ENCODE measurements around the gene TXNRD2. TPM values are rescaled to one million over a fixed set of nuclear protein-coding genes. Genes with fewer than 3 reads are reported as not detected.
"Not testable (repeated sequence)": the region's sequence is repeated elsewhere in the genome, so short reads cannot be mapped to it uniquely, and the experiment has no call there.

TXNRD2 gene
- total RNA-seq, 4 donors from 2014 or later = 16.7 to 33.1 (median 20.3) TPM

DNA sequence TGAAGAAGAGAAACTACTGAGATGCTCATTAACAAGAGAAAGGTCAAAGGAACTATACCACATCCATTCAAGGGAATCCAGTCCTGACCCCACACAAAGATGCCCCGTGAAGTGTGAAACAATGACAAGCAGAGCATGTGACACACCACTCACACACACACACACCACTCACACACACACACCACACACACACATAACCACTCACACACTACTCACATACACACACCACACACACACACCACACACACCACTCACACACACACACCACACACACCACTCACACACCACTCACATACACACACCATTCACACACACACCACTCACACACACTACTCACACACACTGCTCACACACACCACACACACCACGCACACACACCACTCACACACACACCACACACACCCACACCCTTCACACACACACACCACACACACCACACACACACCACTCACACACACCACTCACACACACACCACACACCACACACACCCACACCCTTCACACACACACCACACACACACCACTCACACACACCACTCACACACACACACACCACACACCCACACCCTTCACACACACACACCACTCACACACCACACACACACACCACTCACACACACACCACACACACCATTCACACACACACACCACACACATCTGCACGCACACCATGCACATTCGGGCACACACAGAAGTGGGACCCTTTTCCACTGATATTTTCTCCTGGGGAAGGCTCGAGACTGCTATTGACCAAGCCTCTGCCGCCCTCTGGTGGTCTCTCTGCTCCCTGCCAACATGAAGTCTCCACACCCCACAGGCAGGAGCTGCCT lies 32.1 kb downstream of the TXNRD2 start:
- Histone ChIP-seq H3K27me3 (no peaks in the 10 kb centered on the region), H3K36me3 (peaks cover 0 to 87% of the 10 kb centered on the region in 2 donors), H3K9me3 (no peaks in the 10 kb centered on the region), H3K27ac (no peak overlapping the region), H3K4me1 (no peaks in the 10 kb centered on the region), H3K4me3 (no peak overlapping the region)
- 40 to 44% methylated on average over 4 of the region's 6 CpGs for whole genome bisulfite sequencing, 2 donors (ENCODE audit: low coverage in 1 of 2)
- peak; percentile 85 for ATAC-seq
- TF ChIP-seq POLR2A (IDR thresholded peaks at IDR 0.05) (no peak), EP300 (IDR thresholded peaks at IDR 0.05) (no peak), POLR2AphosphoS5 (IDR thresholded peaks at IDR 0.05) (no peak)
- TF ChIP-seq, protein P1, sequence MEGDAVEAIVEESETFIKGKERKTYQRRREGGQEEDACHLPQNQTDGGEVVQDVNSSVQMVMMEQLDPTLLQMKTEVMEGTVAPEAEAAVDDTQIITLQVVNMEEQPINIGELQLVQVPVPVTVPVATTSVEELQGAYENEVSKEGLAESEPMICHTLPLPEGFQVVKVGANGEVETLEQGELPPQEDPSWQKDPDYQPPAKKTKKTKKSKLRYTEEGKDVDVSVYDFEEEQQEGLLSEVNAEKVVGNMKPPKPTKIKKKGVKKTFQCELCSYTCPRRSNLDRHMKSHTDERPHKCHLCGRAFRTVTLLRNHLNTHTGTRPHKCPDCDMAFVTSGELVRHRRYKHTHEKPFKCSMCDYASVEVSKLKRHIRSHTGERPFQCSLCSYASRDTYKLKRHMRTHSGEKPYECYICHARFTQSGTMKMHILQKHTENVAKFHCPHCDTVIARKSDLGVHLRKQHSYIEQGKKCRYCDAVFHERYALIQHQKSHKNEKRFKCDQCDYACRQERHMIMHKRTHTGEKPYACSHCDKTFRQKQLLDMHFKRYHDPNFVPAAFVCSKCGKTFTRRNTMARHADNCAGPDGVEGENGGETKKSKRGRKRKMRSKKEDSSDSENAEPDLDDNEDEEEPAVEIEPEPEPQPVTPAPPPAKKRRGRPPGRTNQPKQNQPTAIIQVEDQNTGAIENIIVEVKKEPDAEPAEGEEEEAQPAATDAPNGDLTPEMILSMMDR (IDR thresholded peaks at IDR 0.05) = peak in 3 of 4 experiments; percentile 83 to 91 (median 91)

DNA sequence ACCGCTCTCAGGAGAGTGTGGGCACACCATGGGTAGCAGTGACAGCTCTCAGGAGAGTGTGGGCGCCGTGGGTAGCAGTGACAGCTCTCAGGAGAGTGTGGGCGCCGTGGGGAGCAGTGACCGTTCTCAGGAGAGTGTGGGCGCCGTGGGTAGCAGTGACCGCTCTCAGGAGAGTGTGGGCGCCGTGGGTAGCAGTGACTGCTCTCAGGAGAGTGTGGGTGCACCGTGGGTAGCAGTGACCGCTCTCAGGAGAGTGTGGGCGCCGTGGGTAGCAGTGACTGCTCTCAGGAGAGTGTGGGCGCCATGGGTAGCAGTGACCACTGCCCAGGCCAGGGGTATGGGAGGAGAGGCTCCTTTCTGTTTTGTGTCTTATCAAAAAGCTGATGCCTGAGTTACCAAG lies 33.7 kb downstream of the TXNRD2 start:
- H3K27ac ChIP-seq, ATAC-seq, H3K27me3 ChIP-seq, H3K4me1 ChIP-seq, H3K4me3 ChIP-seq, H3K9me3 ChIP-seq: not testable (repeated sequence)
- WGBS, 2 donors (ENCODE audit: low coverage in 1 of 2) = 90% methylated on average over 4 of the region's 16 CpGs; no CpG with 5 or more reads in 1 of the 2 donors
- H3K36me3 ChIP-seq = peaks cover 0 to 87% of the 10 kb centered on the region in 2 donors

GRCh38 chr22:19906864-19907263 lies 34.8 kb downstream of the TXNRD2 start:
- not testable (repeated sequence) for ATAC-seq, H3K27me3 ChIP-seq, H3K9me3 ChIP-seq, H3K4me3 ChIP-seq, H3K4me1 ChIP-seq, H3K27ac ChIP-seq
- 80 to 91% methylated on average over 1 to 17 of the region's 25 CpGs for WGBS, 2 donors (ENCODE audit: low coverage in 1 of 2)
- peaks cover 0 to 87% of the 10 kb centered on the region in 2 donors for H3K36me3 ChIP-seq

DNA sequence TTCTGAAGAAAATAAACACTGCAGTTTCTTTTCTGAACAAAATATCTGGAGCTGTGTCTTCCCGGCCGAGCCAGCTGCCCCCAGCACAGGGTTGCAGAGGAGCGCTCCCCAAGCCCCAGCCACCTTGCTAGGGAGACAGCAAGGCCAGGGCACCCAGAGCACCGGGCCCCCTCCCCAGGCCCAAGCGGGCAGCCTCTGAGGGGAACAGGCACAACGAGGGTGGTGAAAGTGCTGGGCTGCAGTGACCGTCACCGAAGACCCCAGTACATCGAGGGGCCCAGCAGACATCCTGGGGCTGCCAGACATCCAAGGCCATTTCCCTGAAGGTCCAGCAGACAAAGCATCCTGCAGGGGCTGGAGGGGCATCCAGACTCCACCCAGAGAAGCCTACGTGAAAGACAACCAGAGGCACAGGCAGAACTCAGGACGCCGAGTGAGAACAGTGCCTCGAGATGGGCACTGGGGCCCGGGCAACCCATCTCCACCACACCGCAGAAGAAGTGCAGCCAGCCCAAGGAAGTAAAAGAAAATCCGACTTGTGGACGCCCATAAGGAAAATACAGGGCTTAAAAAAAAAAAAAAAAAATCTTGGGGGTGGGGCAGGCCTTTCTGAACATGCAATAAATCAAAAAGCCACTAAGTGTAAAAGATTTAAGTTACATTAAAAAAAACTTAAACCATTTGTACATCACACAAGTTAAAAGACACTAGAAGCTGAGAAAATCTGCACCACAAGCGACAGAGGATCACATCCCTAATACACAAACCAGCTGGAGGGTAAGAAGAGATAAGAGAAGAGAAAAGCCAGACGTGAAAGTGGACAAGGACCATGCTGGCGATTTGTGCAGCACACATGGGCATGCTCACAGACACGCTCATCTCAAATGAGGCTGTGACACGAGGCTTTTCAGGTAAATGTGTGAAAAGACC lies 36.0 kb downstream of the TXNRD2 start:
- ATAC-seq = no peak
- WGBS, 2 donors (ENCODE audit: low coverage in 1 of 2) = 84 to 86% methylated on average over 6 to 11 of the region's 22 CpGs
- Histone ChIP-seq H3K27ac (no peak overlapping the region), H3K4me1 (no peaks in the 10 kb centered on the region), H3K4me3 (no peak overlapping the region), H3K9me3 (no peaks in the 10 kb centered on the region), H3K27me3 (no peaks in the 10 kb centered on the region), H3K36me3 (peaks cover 0 to 87% of the 10 kb centered on the region in 2 donors)
- no peak for TF ChIP-seq POLR2AphosphoS5 (IDR thresholded peaks at IDR 0.05)
- no peak for TF ChIP-seq EP300 (IDR thresholded peaks at IDR 0.05)
- no peak for TF ChIP-seq POLR2A (IDR thresholded peaks at IDR 0.05)
- TF ChIP-seq, protein P1 (IDR thresholded peaks at IDR 0.05) = no peak

DNA sequence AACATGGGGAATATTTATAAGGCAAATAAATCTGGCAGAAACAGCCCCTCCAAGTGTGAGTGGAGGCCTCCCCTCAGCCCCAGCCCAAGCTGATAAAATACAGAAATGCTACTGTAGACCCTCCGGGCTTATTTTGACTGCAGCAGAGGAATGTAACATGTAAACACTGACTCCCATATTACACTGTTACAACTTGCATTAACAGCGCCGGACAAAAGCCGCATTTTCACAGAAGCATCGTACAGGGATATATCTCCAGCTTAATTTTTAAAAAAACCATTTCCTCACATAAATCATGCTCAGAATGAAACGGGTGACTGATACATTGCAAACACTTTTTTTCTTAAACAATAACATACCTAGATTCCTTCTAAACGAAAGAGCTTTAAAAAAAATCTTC lies 36.7 kb downstream of the TXNRD2 start:
- 75 to 86% methylated on average over 4 to 7 of the region's 7 CpGs for WGBS, 2 donors (ENCODE audit: low coverage in 1 of 2)
- Histone ChIP-seq H3K9me3 (no peaks in the 10 kb centered on the region), H3K36me3 (peaks cover 0 to 85% of the 10 kb centered on the region in 2 donors), H3K27me3 (no peaks in the 10 kb centered on the region), H3K4me1 (no peaks in the 10 kb centered on the region), H3K27ac (no peak overlapping the region), H3K4me3 (no peak overlapping the region)
- ATAC-seq = no peak
- TF ChIP-seq EP300 (IDR thresholded peaks at IDR 0.05) = no peak
- TF ChIP-seq, protein P1 (IDR thresholded peaks at IDR 0.05) = no peak
- no peak for TF ChIP-seq POLR2AphosphoS5 (IDR thresholded peaks at IDR 0.05)
- no peak for TF ChIP-seq POLR2A (IDR thresholded peaks at IDR 0.05)
